K562 (cell line): ENCODE data around the gene DCUN1D2. TPM values are rescaled to one million over a fixed set of nuclear protein-coding genes. Genes with fewer than 3 reads are reported as not detected.

ENCODE experiments used
- ATAC-seq: fragments of 200-7000 bp; cut with Tn5 transposase; 3 replicates; pipeline ENCODE4 v1.9.1; 2020; ENCODE audit warnings: moderate library complexity
- BruUV-seq: library from RNA; stranded (reverse); fragments of 400-500 nt; replicated peaks from 2 replicates; lab custom pipeline; 2021; lab: Mats Ljungman, UMichigan
- CTCF ChIA-PET: fragments of 300-600 bp; formaldehyde crosslinking; extraction: SDS; loops from one replicate; lab custom pipeline; 2021; ENCODE audit warnings: low intra/inter-chr PET ratio; lab: Yijun Ruan, JAX
- POLR2A ChIA-PET: fragments of 300-600, 350-650 bp; sonication (Branson Sonifier 250); formaldehyde crosslinking; extraction: SDS; loops from one replicate; lab custom pipeline; 2021; ENCODE audit warnings: antibody characterized with exemption, inconsistent platforms; lab: Yijun Ruan, JAX
- DNase-seq, 4 experiments: peaks; one replicate each; pipeline versions ENCODE4 v3.0.0 to v3.0.0-alpha.2; 2011 to 2018; ENCODE audit warnings: low spot score in 3 of 4, mixed read lengths in 3 of 4; ENCODE audit errors: extremely low read depth in 1 of 4
- FAIRE-seq: peaks from 2 replicates; lab custom pipeline; 2011; peaks lifted over from hg19 to GRCh38; lab: Jason Lieb, UNC
- H2AFZ ChIP-seq: 2 replicates; pipeline ENCODE4 v1.6.0; 2011; ENCODE audit warnings: low read depth, low read length, control low read depth, inconsistent platforms
- H3K27ac ChIP-seq: fragments of 200-600 bp; 3 replicates; pipeline ENCODE4 v1.8.0; 2011; ENCODE audit warnings: low read depth, mild to moderate bottlenecking, control low read depth, inconsistent platforms, low read length, moderate library complexity, mixed read lengths; ENCODE audit errors: extremely low read depth
- H3K27me3 ChIP-seq, 2 experiments: fragments of 300-600 bp in 1 of 2; 2 replicates in 1 of 2; 3 replicates in 1 of 2; pipeline versions ENCODE4 v1.6.0 to v1.8.0; 2011; ENCODE audit warnings: inconsistent platforms in 2 of 2, low read length in 2 of 2, mild to moderate bottlenecking in 1 of 2, mixed read lengths in 1 of 2, moderate library complexity in 1 of 2; ENCODE audit not compliant: control insufficient read depth in 2 of 2, insufficient read depth in 2 of 2
- H3K36me3 ChIP-seq: fragments of 300-600 bp; 3 replicates; pipeline ENCODE4 v1.8.0; 2011; ENCODE audit warnings: mild to moderate bottlenecking, low read length, inconsistent platforms; ENCODE audit not compliant: control insufficient read depth, insufficient read depth
- H3K4me1 ChIP-seq, 2 experiments: fragments of 200-600 bp in 1 of 2; replicated peaks in 1 of 2; 2 replicates in 1 of 2; 3 replicates in 1 of 2; pipeline versions ENCODE4 v1.5.1 to v1.8.0; 2011; ENCODE audit warnings: inconsistent platforms in 2 of 2, low read length in 2 of 2, mild to moderate bottlenecking in 1 of 2, mixed read lengths in 1 of 2, moderate library complexity in 1 of 2; ENCODE audit not compliant: control insufficient read depth in 2 of 2, insufficient read depth in 2 of 2
- H3K4me2 ChIP-seq: 2 replicates; pipeline ENCODE4 v1.6.1; 2011; ENCODE audit warnings: low read length, control low read depth, inconsistent platforms, mixed read lengths; ENCODE audit not compliant: insufficient read depth
- H3K4me3 ChIP-seq: fragments of 200-600 bp; sonication (generic), shearing (Covaris generic); 2 replicates; pipeline ENCODE4 v1.5.1; 2016; ENCODE audit warnings: control low read depth, inconsistent platforms
- H3K79me2 ChIP-seq: fragments of 200-600 bp; 3 replicates; pipeline ENCODE4 v1.8.0; 2011; ENCODE audit warnings: low read length, inconsistent platforms; ENCODE audit not compliant: control insufficient read depth, insufficient read depth
- H3K9ac ChIP-seq, 2 experiments: 2 replicates each; pipeline versions ENCODE4 v1.6.0 to v1.6.1; 2011; ENCODE audit warnings: low read depth in 2 of 2, low read length in 2 of 2, control low read depth in 1 of 2, inconsistent platforms in 1 of 2, mild to moderate bottlenecking in 1 of 2, mixed read lengths in 1 of 2; ENCODE audit not compliant: insufficient read depth in 1 of 2
- H3K9me1 ChIP-seq: one replicate; pipeline ENCODE4 v1.6.0; 2011; ENCODE audit warnings: inconsistent platforms, mild to moderate bottlenecking, low read length, moderate library complexity; ENCODE audit not compliant: control insufficient read depth, insufficient read depth
- H3K9me3 ChIP-seq: replicated peaks from 2 replicates; pipeline ENCODE4 v1.5.1; 2011; ENCODE audit warnings: low read depth, low read length, inconsistent platforms; ENCODE audit not compliant: control insufficient read depth, insufficient read depth
- H4K20me1 ChIP-seq: replicated peaks from 2 replicates; pipeline ENCODE4 v1.6.1; 2011; ENCODE audit warnings: low read length, inconsistent platforms, mixed read lengths; ENCODE audit not compliant: control insufficient read depth, insufficient read depth
- BCL6 ChIP-seq: fragments of 250-450 bp; sonication (Bioruptor Pico); IDR thresholded peaks from 2 replicates; pipeline ENCODE4 v1.4.0; 2020
- JUNB ChIP-seq: fragments of 450-650 bp; formaldehyde crosslinking; conservative IDR thresholded peaks from 2 replicates; pipeline ENCODE4 v1.4.0; 2020; ENCODE audit warnings: mild to moderate bottlenecking
- KLF6 ChIP-seq: fragments of 250-450 bp; sonication (Bioruptor Pico); IDR thresholded peaks from 2 replicates; pipeline ENCODE4 v1.4.0; 2020; ENCODE audit warnings: mild to moderate bottlenecking, moderate library complexity, borderline replicate concordance
- NFATC3 ChIP-seq: fragments of 450-650 bp; IDR thresholded peaks from 2 replicates; pipeline ENCODE4 v1.6.1; 2017; ENCODE audit warnings: mild to moderate bottlenecking
- PREB ChIP-seq: sonication (generic); formaldehyde crosslinking; IDR thresholded peaks from 2 replicates; pipeline ENCODE4 v1.8.1; 2023; ENCODE audit warnings: mild to moderate bottlenecking, missing genetic modification reagents
- USF2 ChIP-seq: sonication (generic); formaldehyde crosslinking; IDR thresholded peaks from 2 replicates; pipeline ENCODE4 v1.5.0; 2020; ENCODE audit warnings: missing genetic modification reagents
- ZBTB26 ChIP-seq: fragments of 450-650 bp; formaldehyde crosslinking; IDR thresholded peaks from 2 replicates; pipeline ENCODE4 v1.4.0; 2022; ENCODE audit warnings: missing genetic modification characterization
- ZBTB49 ChIP-seq: sonication (generic); formaldehyde crosslinking; IDR thresholded peaks from 2 replicates; pipeline ENCODE4 v1.8.0; 2022; ENCODE audit warnings: missing genetic modification reagents, mild to moderate bottlenecking, borderline replicate concordance
- WGBS: fragments of 100-300 bp; shearing (Covaris generic); methylation state at CpG from one replicate; pipeline ENCODE4 v1.1.6; 2016; ENCODE audit warnings: low coverage, mixed read lengths; ENCODE audit not compliant: insufficient coverage; ENCODE audit errors: missing lambda C conversion rate; 5-methylcytosine and 5-hydroxymethylcytosine counted together
- in situ Hi-C: fragments of 300-500 bp; cut with MboI; formaldehyde crosslinking; loops from 4 replicates; pipeline ENCODE4 v1.15.0; 2018; ENCODE audit warnings: inconsistent platforms, mixed read lengths
- intact Hi-C: fragments of 100-400 bp; cut with micrococcal nuclease; formaldehyde crosslinking; loops from 2 replicates; pipeline ENCODE4 v1.14.2; 2022
- polyA plus RNA-seq, 8 experiments: library from polyadenylated mRNA; depleted of rRNA in 4 of 8; stranded (reverse) in 5 of 8; unstranded in 3 of 8; fragments of >200 nt; fragmentation: Nextera tagmentation in 2 of 8; fragmentation: Illumina TruSeq in 1 of 8; extraction: Ambion mirVana in 2 of 8; extraction: Trizol in 1 of 8; gene quantifications; 2 replicates each; pipeline versions ENCODE4 v1.2.1 to v1.2.3, GENCODE V29; 2011 to 2014; ENCODE audit warnings: inconsistent platforms in 1 of 8, missing spikeins in 1 of 8
- total RNA-seq, 7 experiments: library from RNA; depleted of rRNA in 6 of 7; stranded (reverse); fragments of >200 nt in 6 of 7; fragmentation: Illumina TruSeq in 2 of 7; extraction: Trizol in 2 of 7; gene quantifications; 2 replicates each; pipeline versions ENCODE4 v1.2.1 to v1.2.3, GENCODE V29; 2011 to 2021; ENCODE audit warnings: low replicate concordance in 1 of 7

Gene DCUN1D2
- total and polyA plus RNA-seq, 9 of the 15 experiments (the other 6 are each of a cell fraction or from before 2014, with no cell fraction given), result 2.1 to 16.8 (median 11.1) TPM

- no TSS peak for BruUV-seq
- no peak overlapping the region for H2AFZ ChIP-seq
- CTCF ChIA-PET, result no interaction called here
- no peak overlapping the region for H3K27ac ChIP-seq
- in situ Hi-C loops, result no loop called here
- H3K9me1 ChIP-seq, result no peaks in the 10 kb centered on the region
- H3K9me3 ChIP-seq, result no peaks in the 10 kb centered on the region
- DNase-seq, result no peak
- H3K4me3 ChIP-seq, result no peak overlapping the region
- H4K20me1 ChIP-seq, result peaks cover 5% of the 10 kb centered on the region
- no peak for TF ChIP-seq USF2 (CRISPR knock-in tag)
- TF ChIP-seq, all 486 proteins: peak for 0
- H3K4me1 ChIP-seq, result peaks cover 0 to 42% of the 10 kb centered on the region in 2 experiments; a peak in 2 of 5 replicates
- 4% methylated on average over 9 of the region's 21 CpGs for WGBS
- intact Hi-C loops, result loop anchor here (5.0 kb wide), 1 partner anchor 155 kb away; no protein-coding TSS in a partner anchor
- POLR2A ChIA-PET, result no interaction called here
- H3K9ac ChIP-seq, result no peak overlapping the region
- FAIRE-seq (no peak), ATAC-seq (no peak)
- peaks cover 46 to 92% of the 10 kb centered on the region in 2 experiments for H3K27me3 ChIP-seq
- no peak overlapping the region for H3K4me2 ChIP-seq
- H3K79me2 ChIP-seq, result no peaks in the 10 kb centered on the region
- no peaks in the 10 kb centered on the region for H3K36me3 ChIP-seq
These were observed 83.4 kb downstream of the DCUN1D2 start for GRCh38 chr13:113407103-113407530.

GRCh38 chr13:113406321-113407102 lies 84.0 kb downstream of the DCUN1D2 start:
- ATAC-seq (no peak), FAIRE-seq (no peak), DNase-seq (no peak)
- BruUV-seq, result no TSS peak
- intact Hi-C loops, result loop anchor here (5.0 kb wide), 1 partner anchor 156 kb away; no protein-coding TSS in a partner anchor
- Histone ChIP-seq H3K79me2 (no peaks in the 10 kb centered on the region), H3K4me2 (no peak overlapping the region), H3K9me3 (no peaks in the 10 kb centered on the region), H2AFZ (no peak overlapping the region), H3K9ac (no peak overlapping the region), H3K36me3 (no peaks in the 10 kb centered on the region), H4K20me1 (peaks cover 5% of the 10 kb centered on the region), H3K27ac (no peak overlapping the region), H3K4me1 (peaks cover 0 to 47% of the 10 kb centered on the region in 2 experiments; a peak in 2 of 5 replicates), H3K27me3 (peaks cover 51 to 94% of the 10 kb centered on the region in 2 experiments), H3K9me1 (no peaks in the 10 kb centered on the region), H3K4me3 (no peak overlapping the region)
- in situ Hi-C loops, result no loop called here
- CTCF ChIA-PET, result interaction anchor here (0.5 kb wide), 1 partner anchor 36 kb away, joined by 3 read pairs; no protein-coding TSS in a partner anchor
- WGBS, result 4% methylated on average over 23 of the region's 28 CpGs
- POLR2A ChIA-PET, result no interaction called here
- TF ChIP-seq JUNB (CRISPR knock-in tag) (no peak), PREB (CRISPR knock-in tag) (no peak), BCL6 (no peak), ZBTB49 (CRISPR knock-in tag) (no peak), KLF6 (no peak), ZBTB26 (CRISPR knock-in tag) (no peak), NFATC3 (no peak)
